ENCODE measurements around the gene LDLRAP1. TPM values are rescaled to one million over a fixed set of nuclear protein-coding genes. Genes with fewer than 3 reads are reported as not detected.

The LDLRAP1 gene
- polyA plus RNA-seq, 1 donor = 17.8 TPM

DNA sequence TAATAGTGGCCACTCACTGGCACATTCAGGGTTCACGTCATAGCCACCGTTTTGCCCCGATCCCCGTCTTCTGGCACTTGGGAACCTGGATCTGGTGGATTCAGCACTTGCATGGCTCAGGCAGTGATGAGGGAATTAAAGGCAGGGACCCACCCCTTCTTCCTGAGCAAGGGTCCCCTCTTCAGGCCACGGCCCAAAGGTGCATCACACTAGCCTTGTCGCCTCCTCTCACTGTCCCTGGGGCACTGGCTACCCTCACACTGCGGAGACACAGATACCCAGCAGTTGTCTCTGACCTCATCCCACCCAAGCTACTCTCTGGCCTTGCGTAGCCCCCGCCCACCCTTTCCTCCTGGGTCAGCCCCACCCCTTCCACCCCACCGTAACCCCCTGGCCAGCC lies 19.9 kb upstream of the LDLRAP1 start:
- H3K4me3 ChIP-seq (ENCODE audit: low read length) = no peak overlapping the region
- no peaks in the 10 kb centered on the region for H3K4me1 ChIP-seq (ENCODE audit: control insufficient read depth, insufficient read depth, low read length)
- no peak for DNase-seq
- no peaks in the 10 kb centered on the region for H3K9me3 ChIP-seq (ENCODE audit: control insufficient read depth, low read depth, low read length)
- no peaks in the 10 kb centered on the region for H3K36me3 ChIP-seq (ENCODE audit: control insufficient read depth, insufficient read depth, low read length)
- no peaks in the 10 kb centered on the region for H3K27me3 ChIP-seq (ENCODE audit: control insufficient read depth, insufficient read depth, low read length)
- H3K27ac ChIP-seq (ENCODE audit: low read length) = no peak overlapping the region
- WGBS (ENCODE audit: insufficient coverage, low lambda C conversion rate) = no CpG with 5 or more reads among the region's 10 CpGs

DNA sequence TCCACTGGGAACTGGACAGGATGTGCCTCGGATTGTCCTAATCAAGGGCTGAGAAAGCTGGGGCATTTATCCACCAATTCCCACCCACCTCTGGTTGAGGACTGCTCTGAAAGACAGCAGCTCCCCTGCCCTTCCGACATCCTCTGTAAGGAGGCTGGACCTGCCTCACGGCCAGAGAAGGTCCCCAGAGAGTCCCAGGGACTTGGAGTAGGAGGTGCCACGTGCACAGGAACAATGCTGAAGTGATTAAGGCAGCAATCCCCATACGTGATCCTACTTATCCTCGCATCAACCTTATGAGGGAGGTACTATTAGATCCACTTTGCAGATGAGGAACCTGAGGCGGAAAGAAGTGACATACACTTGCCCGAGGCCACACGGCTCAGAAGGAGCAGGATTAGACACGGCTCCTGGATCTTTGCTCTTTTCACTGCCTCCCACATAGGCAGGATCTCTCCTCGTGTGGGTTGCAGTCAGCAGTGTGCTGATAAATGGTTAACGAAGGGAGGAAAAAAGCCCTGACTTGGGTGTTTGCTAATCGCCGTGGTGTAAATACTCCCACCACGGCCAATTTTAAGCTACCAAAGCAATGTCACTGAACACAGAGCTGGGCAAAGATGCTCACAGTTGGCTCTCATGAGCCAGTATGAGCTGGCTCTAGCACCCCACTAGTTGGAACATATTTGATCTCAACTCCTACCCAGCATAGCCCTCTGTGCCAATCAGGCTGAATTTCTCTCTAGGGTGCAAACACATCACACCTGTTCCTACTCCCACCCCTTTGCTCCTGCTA lies 18.6 kb upstream of the LDLRAP1 start:
- H3K36me3 ChIP-seq (ENCODE audit: control insufficient read depth, insufficient read depth, low read length) = no peaks in the 10 kb centered on the region
- no peak overlapping the region for H3K27ac ChIP-seq (ENCODE audit: low read length)
- H3K27me3 ChIP-seq (ENCODE audit: control insufficient read depth, insufficient read depth, low read length) = no peaks in the 10 kb centered on the region
- no peak overlapping the region for H3K4me3 ChIP-seq (ENCODE audit: low read length)
- WGBS (ENCODE audit: insufficient coverage, low lambda C conversion rate) = no CpG with 5 or more reads among the region's 15 CpGs
- no peaks in the 10 kb centered on the region for H3K9me3 ChIP-seq (ENCODE audit: control insufficient read depth, low read depth, low read length)
- no peaks in the 10 kb centered on the region for H3K4me1 ChIP-seq (ENCODE audit: control insufficient read depth, insufficient read depth, low read length)
- DNase-seq = no peak

GRCh38 chr1:25525361-25525688 lies 18.1 kb upstream of the LDLRAP1 start:
- WGBS (ENCODE audit: insufficient coverage, low lambda C conversion rate) = 95% methylated on average over 2 of the region's 4 CpGs

GRCh38 chr1:25526753-25527152 lies 16.7 kb upstream of the LDLRAP1 start:
- DNase-seq = no peak
- Histone ChIP-seq H3K4me3 (ENCODE audit: low read length) (no peak overlapping the region), H3K27ac (ENCODE audit: low read length) (no peak overlapping the region), H3K9me3 (ENCODE audit: control insufficient read depth, low read depth, low read length) (no peaks in the 10 kb centered on the region), H3K4me1 (ENCODE audit: control insufficient read depth, insufficient read depth, low read length) (no peaks in the 10 kb centered on the region), H3K27me3 (ENCODE audit: control insufficient read depth, insufficient read depth, low read length) (no peaks in the 10 kb centered on the region), H3K36me3 (ENCODE audit: control insufficient read depth, insufficient read depth, low read length) (no peaks in the 10 kb centered on the region)
- WGBS (ENCODE audit: insufficient coverage, low lambda C conversion rate) = 100% methylated on average over 1 of the region's 2 CpGs

More at GRCh38 chr1:25525361-25525688, 18.1 kb upstream of the LDLRAP1 start:
- H3K36me3 ChIP-seq (ENCODE audit: control insufficient read depth, insufficient read depth, low read length) = no peaks in the 10 kb centered on the region
- H3K4me1 ChIP-seq (ENCODE audit: control insufficient read depth, insufficient read depth, low read length) = no peaks in the 10 kb centered on the region
- no peak overlapping the region for H3K27ac ChIP-seq (ENCODE audit: low read length)
- no peak overlapping the region for H3K4me3 ChIP-seq (ENCODE audit: low read length)
- no peaks in the 10 kb centered on the region for H3K9me3 ChIP-seq (ENCODE audit: control insufficient read depth, low read depth, low read length)
- no peaks in the 10 kb centered on the region for H3K27me3 ChIP-seq (ENCODE audit: control insufficient read depth, insufficient read depth, low read length)
- DNase-seq = no peak

GRCh38 chr1:25527226-25527846 lies 16.1 kb upstream of the LDLRAP1 start:
- H3K4me3 ChIP-seq (ENCODE audit: low read length) = no peak overlapping the region
- no peaks in the 10 kb centered on the region for H3K27me3 ChIP-seq (ENCODE audit: control insufficient read depth, insufficient read depth, low read length)
- no peak overlapping the region for H3K27ac ChIP-seq (ENCODE audit: low read length)
- no CpG with 5 or more reads among the region's 12 CpGs for WGBS (ENCODE audit: insufficient coverage, low lambda C conversion rate)
- no peaks in the 10 kb centered on the region for H3K4me1 ChIP-seq (ENCODE audit: control insufficient read depth, insufficient read depth, low read length)
- no peaks in the 10 kb centered on the region for H3K36me3 ChIP-seq (ENCODE audit: control insufficient read depth, insufficient read depth, low read length)
- no peaks in the 10 kb centered on the region for H3K9me3 ChIP-seq (ENCODE audit: control insufficient read depth, low read depth, low read length)
- DNase-seq = no peak

DNA sequence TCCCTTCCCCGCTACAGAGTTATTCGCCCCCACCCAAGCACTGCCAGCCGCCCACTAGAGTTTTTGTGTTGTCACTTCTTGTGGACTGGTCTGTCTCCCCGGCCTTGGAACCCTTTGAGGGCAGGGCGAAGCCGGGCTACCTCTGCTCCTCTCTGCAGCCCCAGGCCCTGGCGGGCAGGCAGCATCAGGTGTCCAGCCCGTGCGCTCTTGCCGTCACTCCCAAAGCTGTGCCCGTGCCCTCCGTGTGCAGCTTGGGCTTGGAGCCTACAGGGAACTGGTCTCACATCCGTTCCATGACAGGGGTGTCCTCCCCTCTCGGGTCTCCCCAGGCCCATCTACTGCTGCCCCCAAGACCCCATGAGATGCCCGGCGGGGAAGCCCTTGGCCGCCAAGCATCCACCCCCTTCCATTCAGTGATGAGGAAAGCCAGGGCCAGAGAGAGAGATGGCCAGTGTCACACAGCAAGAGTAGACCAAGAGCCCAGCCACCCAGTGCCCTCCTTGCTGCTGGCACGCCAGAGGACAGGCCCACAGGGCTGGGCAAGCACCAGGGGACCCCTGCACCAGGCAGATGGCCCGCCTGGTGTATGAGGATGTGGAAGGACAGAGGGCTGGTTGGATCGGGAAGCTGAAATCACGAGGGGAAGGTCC lies 15.3 kb upstream of the LDLRAP1 start:
- H3K36me3 ChIP-seq (ENCODE audit: control insufficient read depth, insufficient read depth, low read length) = no peaks in the 10 kb centered on the region
- H3K27me3 ChIP-seq (ENCODE audit: control insufficient read depth, insufficient read depth, low read length) = no peaks in the 10 kb centered on the region
- H3K27ac ChIP-seq (ENCODE audit: low read length) = no peak overlapping the region
- no peaks in the 10 kb centered on the region for H3K4me1 ChIP-seq (ENCODE audit: control insufficient read depth, insufficient read depth, low read length)
- no peak for DNase-seq
- H3K9me3 ChIP-seq (ENCODE audit: control insufficient read depth, low read depth, low read length) = no peaks in the 10 kb centered on the region
- 83% methylated on average over 2 of the region's 21 CpGs for WGBS (ENCODE audit: insufficient coverage, low lambda C conversion rate)
- H3K4me3 ChIP-seq (ENCODE audit: low read length) = no peak overlapping the region

DNA sequence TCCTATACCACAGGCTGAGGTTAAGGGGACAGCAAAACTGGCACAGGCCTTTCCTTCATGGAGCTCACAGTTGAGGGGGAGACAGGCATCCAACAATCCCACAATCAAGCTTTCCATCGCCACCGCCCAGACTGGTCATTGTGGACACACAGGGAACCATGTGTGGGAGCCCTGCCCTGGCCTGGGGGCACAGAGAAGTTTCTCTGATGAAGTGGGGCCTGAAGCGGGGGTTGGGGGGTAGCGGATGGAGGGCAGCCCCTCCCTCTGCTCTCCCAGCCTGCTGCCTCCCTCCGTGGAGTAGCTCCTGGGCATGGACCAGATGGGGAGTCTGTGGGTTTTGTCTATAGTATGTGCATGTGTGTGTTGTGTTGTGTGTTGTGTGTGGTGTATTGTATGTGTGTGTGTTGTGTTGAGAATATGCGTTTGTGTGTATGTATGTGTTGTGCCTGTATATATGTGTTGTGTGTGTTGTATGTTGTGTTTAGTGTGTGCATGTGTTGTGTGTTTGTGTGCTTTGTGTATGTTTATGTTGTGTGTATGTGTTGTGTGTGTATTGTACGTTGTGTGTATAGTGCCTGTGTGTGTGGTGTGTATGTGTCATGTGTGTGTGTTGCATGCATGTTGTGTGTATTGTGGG lies 14.4 kb upstream of the LDLRAP1 start:
- WGBS (ENCODE audit: insufficient coverage, low lambda C conversion rate) = no CpG with 5 or more reads among the region's 7 CpGs
- H3K27me3 ChIP-seq (ENCODE audit: control insufficient read depth, insufficient read depth, low read length) = no peaks in the 10 kb centered on the region
- DNase-seq = no peak
- no peak overlapping the region for H3K4me3 ChIP-seq (ENCODE audit: low read length)
- H3K9me3 ChIP-seq (ENCODE audit: control insufficient read depth, low read depth, low read length) = no peaks in the 10 kb centered on the region
- H3K27ac ChIP-seq (ENCODE audit: low read length) = no peak overlapping the region
- no peaks in the 10 kb centered on the region for H3K4me1 ChIP-seq (ENCODE audit: control insufficient read depth, insufficient read depth, low read length)
- H3K36me3 ChIP-seq (ENCODE audit: control insufficient read depth, insufficient read depth, low read length) = no peaks in the 10 kb centered on the region

GRCh38 chr1:25529518-25530185 lies 13.8 kb upstream of the LDLRAP1 start:
- no CpG with 5 or more reads among the region's 18 CpGs for WGBS (ENCODE audit: insufficient coverage, low lambda C conversion rate)
- Histone ChIP-seq H3K9me3 (ENCODE audit: control insufficient read depth, low read depth, low read length) (no peaks in the 10 kb centered on the region), H3K4me1 (ENCODE audit: control insufficient read depth, insufficient read depth, low read length) (no peaks in the 10 kb centered on the region), H3K27ac (ENCODE audit: low read length) (no peak overlapping the region), H3K4me3 (ENCODE audit: low read length) (no peak overlapping the region), H3K36me3 (ENCODE audit: control insufficient read depth, insufficient read depth, low read length) (no peaks in the 10 kb centered on the region), H3K27me3 (ENCODE audit: control insufficient read depth, insufficient read depth, low read length) (no peaks in the 10 kb centered on the region)
- DNase-seq = no peak

DNA sequence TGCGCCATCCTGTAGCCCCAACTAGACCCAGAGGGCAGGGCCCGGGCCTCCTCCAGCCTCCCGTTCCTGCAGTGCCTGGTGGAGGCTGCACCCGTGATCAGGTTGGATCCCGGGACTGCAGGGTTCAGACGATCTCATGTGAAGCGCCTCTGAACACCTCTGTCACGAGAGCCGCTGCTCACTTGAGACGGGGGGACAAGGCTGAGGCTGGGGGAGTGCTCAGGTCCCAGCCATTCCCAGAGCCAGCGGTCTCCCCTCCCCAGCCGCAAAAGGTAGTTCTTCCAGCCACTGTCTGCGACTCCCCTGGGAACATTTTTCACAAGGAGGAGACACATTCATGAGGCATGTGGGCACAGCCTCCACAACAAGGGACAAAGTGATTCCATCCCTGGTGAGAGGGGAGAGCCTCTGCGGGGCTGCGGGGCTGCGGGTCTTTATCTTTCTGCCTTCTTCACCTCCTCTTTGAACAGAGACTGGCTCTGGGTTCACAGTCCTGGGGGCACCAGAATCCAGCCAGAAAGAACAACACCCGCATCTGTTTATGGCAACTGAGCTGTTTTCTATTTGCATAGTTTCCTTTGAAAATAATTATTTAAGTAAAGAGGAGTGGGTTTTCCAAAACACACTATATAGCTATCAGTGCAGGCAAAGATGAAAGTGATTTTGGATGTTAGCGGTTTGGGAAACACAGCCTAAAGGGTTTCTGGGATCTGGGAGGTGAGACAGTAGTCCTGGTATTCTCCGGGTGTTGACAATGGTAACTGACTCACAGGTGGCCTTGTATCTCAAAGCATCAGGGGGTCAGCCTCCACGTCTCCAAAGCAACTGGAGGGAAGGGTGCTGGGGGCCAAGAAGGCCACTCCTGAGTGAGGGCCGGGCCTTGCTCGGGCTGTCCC lies 13.0 kb upstream of the LDLRAP1 start:
- WGBS (ENCODE audit: insufficient coverage, low lambda C conversion rate) = 100% methylated on average over 1 of the region's 22 CpGs
- no peaks in the 10 kb centered on the region for H3K36me3 ChIP-seq (ENCODE audit: control insufficient read depth, insufficient read depth, low read length)
- no peak for DNase-seq
- no peak overlapping the region for H3K4me3 ChIP-seq (ENCODE audit: low read length)
- no peaks in the 10 kb centered on the region for H3K4me1 ChIP-seq (ENCODE audit: control insufficient read depth, insufficient read depth, low read length)
- H3K27ac ChIP-seq (ENCODE audit: low read length) = no peak overlapping the region
- H3K27me3 ChIP-seq (ENCODE audit: control insufficient read depth, insufficient read depth, low read length) = no peaks in the 10 kb centered on the region
- H3K9me3 ChIP-seq (ENCODE audit: control insufficient read depth, low read depth, low read length) = no peaks in the 10 kb centered on the region

All from large intestine (tissue), 3 donors.